Measurements from ENCODE around the gene MAP4K4.

MAP4K4 gene

DNA sequence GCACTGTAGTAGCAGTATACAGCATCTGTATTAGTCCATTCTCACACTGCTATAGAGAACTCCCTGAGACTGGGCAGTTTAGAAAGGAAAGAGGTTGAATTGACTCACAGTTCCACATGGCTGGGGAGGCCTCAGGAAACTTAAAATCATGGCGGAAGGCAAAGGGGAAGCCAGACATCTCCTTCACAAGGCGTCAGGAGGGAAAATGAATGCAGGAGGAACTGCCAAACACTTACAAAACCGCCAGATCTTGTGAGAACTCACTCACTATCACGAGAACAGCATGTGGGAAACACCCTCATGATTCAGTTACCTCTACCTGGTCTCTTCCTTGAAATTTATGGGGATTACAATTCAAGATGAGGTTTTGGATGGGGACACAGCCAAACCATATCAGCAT, 25.4 kb downstream of the MAP4K4 start:
- H3K36me3 Mint-ChIP-seq: peaks cover 32 to 66% of the 10 kb centered on the region in 2 donors
- H3K4me3 Mint-ChIP-seq: peak overlapping the region in 1 of 2 donors; percentile 40
- peaks cover 14 to 15% of the 10 kb centered on the region in 2 donors for H3K9me3 Mint-ChIP-seq

DNA sequence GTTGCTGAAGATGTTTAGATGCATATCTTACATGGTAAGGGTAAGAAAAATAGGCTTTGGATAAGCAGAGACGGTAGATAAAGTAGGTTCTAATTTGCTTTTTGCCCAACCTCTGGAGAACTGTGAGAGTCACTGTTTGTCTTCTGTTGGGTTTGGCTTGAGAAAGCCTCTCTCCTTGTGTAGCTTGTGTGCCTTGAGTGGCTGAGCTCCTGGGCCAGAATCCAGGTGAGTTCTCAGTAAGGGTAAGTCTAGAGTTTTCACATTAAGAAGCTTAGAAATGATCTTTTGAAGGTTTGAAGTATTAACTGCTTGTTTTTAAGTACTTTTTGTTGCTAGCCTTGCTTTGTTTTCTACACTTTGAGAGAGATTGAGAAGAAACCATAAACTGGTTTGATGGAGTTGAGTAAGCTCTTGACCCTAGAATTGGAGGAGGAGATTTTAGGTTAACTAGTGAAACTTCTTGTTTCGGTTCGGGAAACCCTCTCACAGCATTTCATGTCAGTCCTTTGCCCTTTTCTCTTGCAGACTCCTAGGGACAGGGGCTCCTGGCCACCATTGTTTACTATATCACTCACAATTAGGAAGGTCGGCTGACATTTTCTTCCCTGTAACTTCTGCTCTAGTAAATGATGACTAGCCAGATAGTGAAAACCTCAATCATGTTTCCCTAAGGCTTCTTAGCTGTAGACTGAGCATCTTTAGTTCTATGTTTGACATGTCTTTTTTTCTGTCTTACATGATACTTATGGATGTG, 26.0 kb downstream of the MAP4K4 start:
- Mint-ChIP-seq H3K36me3 (peaks cover 32 to 61% of the 10 kb centered on the region in 2 donors), H3K27me3 (no peaks in the 10 kb centered on the region), H3K27ac (peak overlapping the region; percentile 90), H3K9me3 (peaks cover 14 to 15% of the 10 kb centered on the region in 2 donors), H3K4me1 (peaks cover 58 to 93% of the 10 kb centered on the region in 2 donors), H3K4me3 (peak overlapping the region; percentile 2 to 50)
- peak; percentile 4 to 14 for ATAC-seq (replicated peaks)
- no peak for DNase-seq

More for the DNA sequence above, 25.4 kb downstream of the MAP4K4 start:
- DNase-seq (no peak), ATAC-seq (replicated peaks) (no peak)
- peak overlapping the region; percentile 90 for H3K27ac Mint-ChIP-seq
- no peaks in the 10 kb centered on the region for H3K27me3 Mint-ChIP-seq
- H3K4me1 Mint-ChIP-seq: peaks cover 56 to 91% of the 10 kb centered on the region in 2 donors

DNA sequence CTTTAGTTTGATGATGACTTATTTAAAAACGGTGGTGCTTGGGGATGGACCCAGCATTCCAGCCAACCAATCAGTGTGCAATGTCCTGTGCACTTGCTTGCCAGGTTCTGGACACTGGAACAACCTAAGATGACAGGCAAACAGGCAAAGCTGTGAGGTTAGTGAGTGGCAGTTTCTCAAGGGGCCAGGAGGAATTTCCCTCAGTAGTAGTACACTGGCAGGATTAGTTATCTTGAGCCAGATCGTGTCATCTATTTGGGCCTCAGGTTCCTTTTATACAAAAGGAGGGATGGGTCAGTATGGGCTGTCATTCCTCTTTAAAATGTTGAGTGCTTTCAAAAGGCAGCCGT, 26.6 kb downstream of the MAP4K4 start:
- Mint-ChIP-seq H3K27me3 (no peaks in the 10 kb centered on the region), H3K4me1 (peaks cover 57 to 93% of the 10 kb centered on the region in 2 donors), H3K27ac (peak overlapping the region; percentile 90), H3K4me3 (no peak overlapping the region), H3K36me3 (peaks cover 33 to 63% of the 10 kb centered on the region in 2 donors), H3K9me3 (peaks cover 14 to 15% of the 10 kb centered on the region in 2 donors)
- peak in 1 of 2 donors; percentile 15 for ATAC-seq (replicated peaks)
- no peak for DNase-seq

DNA sequence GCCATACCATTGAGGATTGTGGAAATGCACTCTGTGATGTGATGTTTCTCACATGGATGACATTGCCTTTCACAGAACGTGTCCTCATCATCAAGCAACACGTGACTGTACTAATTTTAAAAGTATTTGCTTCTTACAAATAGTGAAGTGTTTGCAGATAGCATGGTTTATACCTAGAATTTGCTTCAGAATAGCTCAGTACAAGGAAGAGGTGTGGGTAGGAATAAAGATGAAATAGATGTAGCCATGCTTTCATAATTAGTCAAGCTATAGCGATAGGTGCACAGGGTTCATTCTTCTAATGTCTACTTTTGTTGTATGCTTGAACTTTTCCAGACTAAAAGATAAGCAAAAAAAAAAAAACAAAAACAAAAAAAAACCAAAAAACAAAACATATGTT, 27.5 kb downstream of the MAP4K4 start:
- H3K27me3 Mint-ChIP-seq: no peaks in the 10 kb centered on the region
- peaks cover 30 to 60% of the 10 kb centered on the region in 2 donors for H3K36me3 Mint-ChIP-seq
- no peak overlapping the region for H3K27ac Mint-ChIP-seq
- H3K4me1 Mint-ChIP-seq: peaks cover 56 to 93% of the 10 kb centered on the region in 2 donors
- peaks cover 8 to 10% of the 10 kb centered on the region in 2 donors for H3K9me3 Mint-ChIP-seq
- H3K4me3 Mint-ChIP-seq: no peak overlapping the region
- no peak for DNase-seq
- no peak for ATAC-seq (replicated peaks)

DNA sequence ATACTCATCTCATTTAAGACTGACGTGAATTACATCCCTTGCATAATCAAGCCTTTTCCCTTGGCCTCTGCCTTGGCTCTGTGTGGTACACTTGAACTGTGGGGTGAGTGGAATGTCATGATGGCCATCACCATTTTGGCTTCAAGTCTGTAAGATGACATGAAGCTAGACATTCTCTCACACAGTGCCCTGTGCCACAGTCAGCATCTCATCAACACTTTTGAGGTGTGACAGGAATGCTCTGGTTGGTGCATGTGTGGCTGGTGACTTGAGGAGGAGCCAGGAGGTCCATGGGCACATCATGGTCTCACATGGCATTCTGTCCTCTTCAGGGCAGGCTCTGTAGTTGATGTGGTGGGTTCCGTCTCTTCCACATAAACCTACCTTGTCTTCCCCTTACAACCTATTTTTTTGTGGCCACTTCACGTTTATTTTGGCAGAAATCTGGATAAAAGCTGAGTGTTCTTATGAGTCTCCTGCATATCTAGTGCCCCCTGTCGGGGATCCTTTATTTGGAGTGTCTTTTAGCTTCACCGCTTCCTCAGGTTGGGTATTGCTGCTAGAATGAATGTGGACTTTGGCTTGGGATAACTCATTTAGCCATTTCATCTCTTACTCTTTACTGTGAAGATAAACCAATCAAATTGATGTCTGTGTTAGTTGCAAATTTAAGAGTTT, 28.1 kb downstream of the MAP4K4 start:
- Mint-ChIP-seq H3K27ac (peak overlapping the region; percentile 11), H3K4me3 (no peak overlapping the region), H3K9me3 (peaks cover 8 to 10% of the 10 kb centered on the region in 2 donors), H3K36me3 (peaks cover 33 to 64% of the 10 kb centered on the region in 2 donors), H3K4me1 (peaks cover 59 to 95% of the 10 kb centered on the region in 2 donors), H3K27me3 (no peaks in the 10 kb centered on the region)
- DNase-seq (no peak), ATAC-seq (replicated peaks) (no peak)

DNA sequence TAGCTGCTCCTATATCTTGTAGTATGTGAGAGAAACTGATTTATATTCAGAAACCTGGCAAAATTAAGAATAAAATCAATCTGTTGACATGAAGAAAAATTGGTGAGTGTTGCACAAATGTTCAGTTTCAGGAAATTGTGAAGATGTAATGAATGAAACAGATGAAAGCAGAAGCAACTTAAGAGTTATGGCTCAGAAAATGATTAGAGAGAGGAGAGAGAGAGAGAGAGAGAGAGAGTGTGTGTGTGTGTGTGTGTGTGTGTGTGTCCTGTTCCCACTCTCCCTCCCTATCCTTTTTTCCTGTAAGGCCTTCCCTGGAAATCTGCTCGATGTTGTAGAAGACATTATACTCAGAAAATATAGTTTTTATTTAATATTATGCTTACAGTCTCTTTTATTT, 31.4 kb downstream of the MAP4K4 start:
- no peaks in the 10 kb centered on the region for H3K27me3 Mint-ChIP-seq

DNA sequence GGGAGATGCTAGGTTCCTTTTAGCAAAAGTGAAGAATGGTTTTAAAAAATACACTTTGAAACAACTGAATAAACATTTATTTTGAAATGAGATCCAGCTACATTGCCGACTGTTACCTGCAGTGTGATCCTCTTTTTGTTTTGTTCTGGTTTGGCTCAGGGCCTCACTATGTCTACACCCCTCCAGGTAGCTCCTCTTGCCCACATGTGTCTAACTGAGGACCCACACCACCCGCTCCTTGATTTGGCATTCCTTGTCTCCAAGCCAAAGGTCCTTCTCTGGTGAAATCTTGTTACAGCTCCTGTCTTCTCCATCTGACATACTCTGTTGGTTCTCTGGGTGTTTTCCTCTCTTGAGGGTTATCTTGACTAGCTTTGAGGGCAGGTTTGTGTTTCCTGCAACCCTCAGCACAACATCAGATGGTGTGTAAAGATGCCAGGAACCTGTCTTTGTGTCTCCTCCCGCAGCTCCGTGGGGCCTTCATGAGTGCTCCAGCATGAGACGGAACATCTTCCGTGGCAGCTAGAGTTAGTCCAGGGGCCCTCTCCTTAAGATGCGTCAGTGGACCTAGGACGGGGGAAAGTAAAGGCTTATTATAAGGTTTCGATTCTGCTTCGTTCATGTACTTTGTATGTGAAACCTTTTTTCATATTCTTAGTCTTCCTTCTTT, 32.1 kb downstream of the MAP4K4 start:
- Mint-ChIP-seq H3K4me3 (no peak overlapping the region), H3K9me3 (peaks cover 0 to 2% of the 10 kb centered on the region in 2 donors), H3K4me1 (peaks cover 57 to 90% of the 10 kb centered on the region in 2 donors), H3K27me3 (no peaks in the 10 kb centered on the region), H3K36me3 (peaks cover 16 to 33% of the 10 kb centered on the region in 2 donors), H3K27ac (peak overlapping the region; percentile 43)
- ATAC-seq (replicated peaks) (no peak), DNase-seq (no peak)

More for the DNA sequence above, 31.4 kb downstream of the MAP4K4 start:
- peak overlapping the region; percentile 51 for H3K27ac Mint-ChIP-seq
- peaks cover 0 to 2% of the 10 kb centered on the region in 2 donors for H3K9me3 Mint-ChIP-seq
- no peak for DNase-seq
- no peak for ATAC-seq (replicated peaks)
- peaks cover 62 to 93% of the 10 kb centered on the region in 2 donors for H3K4me1 Mint-ChIP-seq
- H3K36me3 Mint-ChIP-seq: peaks cover 16 to 35% of the 10 kb centered on the region in 2 donors
- H3K4me3 Mint-ChIP-seq: no peak overlapping the region

DNA sequence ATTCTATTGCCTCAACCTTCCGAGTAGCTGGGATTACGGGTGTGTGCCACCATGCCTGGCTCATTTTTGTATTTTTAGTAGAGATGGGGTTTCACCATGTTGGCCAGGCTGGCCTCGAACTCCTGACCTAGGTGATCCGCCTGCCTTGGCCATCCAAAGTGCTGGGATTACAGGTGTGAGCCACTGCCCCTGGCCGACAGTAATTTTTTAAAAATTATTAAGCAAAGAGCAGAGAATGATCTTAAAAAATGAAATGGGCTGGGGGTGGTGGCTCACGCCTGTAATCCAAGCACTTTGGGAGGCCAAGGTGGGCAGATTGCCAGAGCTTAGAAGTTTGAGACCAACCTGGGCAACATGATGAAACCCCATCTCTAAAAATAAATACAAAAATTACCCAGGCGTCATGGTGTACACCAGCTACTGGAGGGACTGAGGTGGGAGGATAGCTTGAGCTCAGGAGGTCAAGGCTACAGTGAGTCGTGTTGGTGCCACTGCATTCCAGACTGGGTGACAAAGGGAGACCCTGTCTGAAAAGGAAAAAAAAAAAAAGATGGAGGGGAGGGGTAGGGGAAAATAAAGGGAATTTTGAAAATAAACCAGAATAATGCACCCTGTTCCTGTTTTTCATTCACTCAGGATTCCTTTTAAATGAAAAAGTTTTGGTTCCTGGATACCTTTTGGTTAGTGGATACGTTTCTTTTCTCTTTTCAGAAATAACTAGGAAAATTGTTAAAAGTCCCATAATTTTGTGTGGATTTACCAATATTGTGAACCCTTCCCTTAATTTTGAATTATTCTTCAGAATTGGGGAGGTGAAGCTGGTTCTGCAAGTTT, 33.9 kb downstream of the MAP4K4 start:
- DNase-seq: no peak
- no peak for ATAC-seq (replicated peaks)
- peaks cover 13 to 29% of the 10 kb centered on the region in 2 donors for H3K36me3 Mint-ChIP-seq
- no peaks in the 10 kb centered on the region for H3K27me3 Mint-ChIP-seq
- H3K9me3 Mint-ChIP-seq: no peaks in the 10 kb centered on the region
- no peak overlapping the region for H3K4me3 Mint-ChIP-seq
- H3K27ac Mint-ChIP-seq: no peak overlapping the region
- H3K4me1 Mint-ChIP-seq: peaks cover 60 to 90% of the 10 kb centered on the region in 2 donors

DNA sequence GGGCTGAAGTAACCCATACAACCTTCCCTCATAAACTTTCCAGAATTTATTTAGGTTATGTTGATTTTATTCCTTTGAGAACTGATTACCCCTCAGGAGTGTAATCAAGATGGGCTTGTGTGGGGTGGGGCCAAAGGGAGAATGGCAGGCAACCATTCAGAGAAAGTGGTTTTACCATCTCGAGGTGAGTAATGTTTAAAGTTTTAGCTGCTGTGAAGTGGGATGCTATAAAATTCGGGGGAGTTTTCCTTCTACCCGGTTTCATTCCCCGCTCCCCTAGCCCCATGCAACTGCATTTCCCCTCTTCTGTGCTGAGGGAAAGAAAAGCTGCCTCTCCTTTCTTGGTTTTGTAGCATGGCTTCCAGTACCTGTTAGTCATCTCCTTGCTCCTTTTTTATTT, 34.7 kb downstream of the MAP4K4 start:
- ATAC-seq (replicated peaks): no peak
- Mint-ChIP-seq H3K9me3 (no peaks in the 10 kb centered on the region), H3K4me1 (peaks cover 62 to 90% of the 10 kb centered on the region in 2 donors), H3K4me3 (no peak overlapping the region), H3K27me3 (no peaks in the 10 kb centered on the region), H3K27ac (no peak overlapping the region), H3K36me3 (peaks cover 13 to 24% of the 10 kb centered on the region in 2 donors)
- DNase-seq: no peak

DNA sequence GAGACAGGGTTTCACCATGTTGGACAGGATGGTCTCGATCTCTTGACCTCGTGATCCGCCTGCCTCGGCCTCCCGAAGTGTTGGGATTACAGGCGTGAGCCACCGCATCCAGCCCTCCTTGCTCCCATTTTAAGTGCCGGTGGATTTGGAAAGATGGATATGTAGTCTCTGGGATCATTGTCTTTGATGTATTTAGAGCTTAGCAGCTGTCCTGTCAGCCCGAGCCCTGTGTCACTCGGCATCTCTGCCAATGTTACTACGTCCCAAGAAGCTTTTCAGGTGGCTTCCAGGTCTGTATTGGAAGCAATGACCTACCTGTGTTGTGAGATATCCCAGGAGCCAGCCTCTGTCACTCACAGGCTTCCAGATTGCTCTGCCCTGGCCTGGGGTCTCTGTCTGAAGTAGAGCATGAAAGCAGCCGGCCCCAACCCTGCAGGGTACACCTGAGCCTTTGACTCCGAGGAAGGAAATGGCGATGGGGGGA, 35.3 kb downstream of the MAP4K4 start:
- ATAC-seq (replicated peaks) (no peak), DNase-seq (no peak)
- H3K27me3 Mint-ChIP-seq: no peaks in the 10 kb centered on the region
- peaks cover 13 to 20% of the 10 kb centered on the region in 2 donors for H3K36me3 Mint-ChIP-seq
- peaks cover 62 to 90% of the 10 kb centered on the region in 2 donors for H3K4me1 Mint-ChIP-seq
- H3K9me3 Mint-ChIP-seq: no peaks in the 10 kb centered on the region
- no peak overlapping the region for H3K4me3 Mint-ChIP-seq
- H3K27ac Mint-ChIP-seq: no peak overlapping the region

DNA sequence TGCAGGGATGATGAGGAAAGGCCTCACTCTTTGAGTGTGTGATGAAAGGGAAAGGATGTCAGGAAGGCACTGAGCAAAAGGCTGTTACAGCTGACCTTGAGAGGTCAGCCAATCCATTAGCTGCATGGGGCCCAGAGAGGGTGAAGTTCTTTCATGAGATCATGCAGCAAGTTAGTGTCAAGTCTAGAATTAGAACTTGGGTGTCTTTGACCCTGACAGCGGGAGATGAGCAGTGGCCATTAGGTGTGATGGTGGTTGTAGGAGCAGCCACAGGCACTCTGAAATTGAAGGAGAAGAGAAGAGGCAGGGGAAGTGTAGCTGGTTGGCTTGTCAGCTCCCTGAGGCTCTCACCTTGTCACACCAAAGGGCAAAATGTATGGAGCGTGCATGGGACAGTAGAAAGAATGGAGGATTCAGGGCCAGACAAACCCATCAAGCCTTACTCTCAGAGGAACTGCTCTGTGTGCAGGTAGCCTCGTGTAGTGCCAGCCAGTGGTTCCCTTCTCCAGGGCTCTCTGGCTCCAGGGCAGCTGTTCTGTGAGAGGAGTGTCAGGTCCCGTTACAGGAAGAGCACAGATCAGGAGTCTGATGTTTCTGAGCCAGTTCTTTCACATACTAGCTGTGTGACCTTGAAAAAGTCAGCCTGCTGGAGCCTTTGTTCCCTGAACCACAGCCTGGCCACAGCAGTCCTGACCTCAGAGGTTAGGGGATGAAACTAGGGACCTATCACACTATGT, 35.9 kb downstream of the MAP4K4 start:
- peak overlapping the region; percentile 4 for H3K27ac Mint-ChIP-seq
- no peak overlapping the region for H3K4me3 Mint-ChIP-seq
- ATAC-seq (replicated peaks) (peak in 1 of 2 donors; percentile 38), DNase-seq (no peak)
- H3K27me3 Mint-ChIP-seq: no peaks in the 10 kb centered on the region
- H3K9me3 Mint-ChIP-seq: no peaks in the 10 kb centered on the region
- H3K36me3 Mint-ChIP-seq: peaks cover 13 to 21% of the 10 kb centered on the region in 2 donors
- H3K4me1 Mint-ChIP-seq: peaks cover 61 to 90% of the 10 kb centered on the region in 2 donors

DNA sequence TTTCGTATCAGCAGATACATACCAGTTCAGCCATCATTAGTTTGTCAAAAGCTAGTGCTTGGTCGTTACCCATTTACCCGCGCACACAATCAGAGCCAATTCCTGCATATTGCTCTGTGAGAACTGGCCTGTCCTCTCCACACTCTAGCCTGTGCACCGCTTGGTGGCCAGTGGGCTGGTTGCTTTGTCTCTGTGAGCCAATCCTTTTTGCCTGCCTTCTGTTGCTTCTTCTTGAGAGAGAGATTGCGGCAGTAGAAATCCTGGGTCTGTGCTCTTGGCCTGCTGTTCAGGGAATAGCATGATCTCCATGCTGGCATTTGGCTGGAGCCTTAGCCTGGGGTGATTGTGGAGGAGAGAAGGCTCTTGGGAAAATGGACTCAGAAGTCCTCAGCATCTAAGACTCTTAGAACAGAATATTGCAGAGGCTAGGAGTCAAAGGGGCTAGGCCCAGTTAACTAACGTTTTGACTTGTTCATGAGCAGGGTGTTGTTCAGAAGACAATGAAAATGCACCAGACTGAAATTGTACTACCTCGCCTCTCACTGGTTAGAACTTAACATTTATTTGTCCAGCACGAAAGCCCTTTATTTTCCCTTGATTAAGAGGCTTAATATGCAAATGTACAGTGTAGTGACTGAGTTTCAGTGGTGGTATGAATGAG, 37.1 kb downstream of the MAP4K4 start:
- no peak for DNase-seq
- Mint-ChIP-seq H3K27ac (peak overlapping the region; percentile 33), H3K9me3 (no peaks in the 10 kb centered on the region), H3K27me3 (no peaks in the 10 kb centered on the region), H3K36me3 (peaks cover 9 to 17% of the 10 kb centered on the region in 2 donors), H3K4me1 (peaks cover 57 to 85% of the 10 kb centered on the region in 2 donors), H3K4me3 (no peak overlapping the region)
- ATAC-seq (replicated peaks): peak in 1 of 2 donors; percentile 22

DNA sequence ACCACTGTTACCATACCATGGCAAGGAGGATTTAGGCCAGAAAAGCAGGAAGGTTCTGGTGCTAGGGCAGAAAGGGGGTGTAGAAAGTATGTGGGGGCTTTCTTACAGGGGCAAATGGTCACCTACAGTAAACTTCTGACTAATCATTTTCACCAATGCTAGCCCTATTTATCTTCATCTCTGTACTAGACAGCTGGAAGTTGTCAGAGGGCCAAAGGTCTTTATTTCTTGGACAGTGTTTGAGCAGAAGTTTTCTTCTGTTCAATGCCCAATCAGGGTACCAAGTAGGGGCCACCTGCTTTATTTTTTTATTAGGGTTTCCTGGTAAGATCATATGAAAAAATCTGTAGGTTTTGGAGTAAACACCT, 37.6 kb downstream of the MAP4K4 start:
- Mint-ChIP-seq H3K9me3 (no peaks in the 10 kb centered on the region), H3K4me3 (no peak overlapping the region)

More for the DNA sequence above, 37.6 kb downstream of the MAP4K4 start:
- no peak for DNase-seq
- peak in 1 of 2 donors; percentile 46 for ATAC-seq (replicated peaks)
- peaks cover 52 to 80% of the 10 kb centered on the region in 2 donors for H3K4me1 Mint-ChIP-seq
- peak overlapping the region; percentile 44 for H3K27ac Mint-ChIP-seq
- no peaks in the 10 kb centered on the region for H3K27me3 Mint-ChIP-seq
- H3K36me3 Mint-ChIP-seq: peaks cover 4 to 12% of the 10 kb centered on the region in 2 donors
